ENCODE measurements around the gene KLRD1.
"Not testable (repeated sequence)": the region's sequence is repeated elsewhere in the genome, so short reads cannot be mapped to it uniquely, and the experiment has no call there.

KLRD1 gene

GRCh38 chr12:10366875-10367274 lies 59.2 kb downstream of the KLRD1 start:
- H3K27ac ChIP-seq (ENCODE audit: low read depth in 2 of 2, low read length in 2 of 2), result peak overlapping the region in 1 of 2 donors; percentile 98
- peaks cover 32 to 35% of the 10 kb centered on the region in 2 donors for H3K4me1 ChIP-seq (ENCODE audit: control insufficient read depth in 2 of 2, insufficient read depth in 2 of 2, low read length in 2 of 2)

GRCh38 chr12:10367714-10368113 lies 60.0 kb downstream of the KLRD1 start:
- not testable (repeated sequence) for H3K36me3 ChIP-seq (ENCODE audit: control insufficient read depth in 2 of 2, insufficient read depth in 2 of 2, low read length in 2 of 2); H3K4me3 ChIP-seq (ENCODE audit: low read length in 2 of 2); H3K27me3 ChIP-seq (ENCODE audit: control insufficient read depth in 2 of 2, insufficient read depth in 2 of 2, low read length in 2 of 2); H3K9me3 ChIP-seq (ENCODE audit: control insufficient read depth in 2 of 2, low read length in 2 of 2); H3K9ac ChIP-seq (ENCODE audit: low read depth in 1 of 2, low read length in 2 of 2); H3K27ac ChIP-seq (ENCODE audit: low read depth in 2 of 2, low read length in 2 of 2)
- peaks cover 36% of the 10 kb centered on the region in 2 donors for H3K4me1 ChIP-seq (ENCODE audit: control insufficient read depth in 2 of 2, insufficient read depth in 2 of 2, low read length in 2 of 2)

More at GRCh38 chr12:10366875-10367274, 59.2 kb downstream of the KLRD1 start:
- H3K4me3 ChIP-seq (ENCODE audit: low read length in 2 of 2), result no peak overlapping the region
- no peaks in the 10 kb centered on the region for H3K27me3 ChIP-seq (ENCODE audit: control insufficient read depth in 2 of 2, insufficient read depth in 2 of 2, low read length in 2 of 2)
- no peaks in the 10 kb centered on the region for H3K9me3 ChIP-seq (ENCODE audit: control insufficient read depth in 2 of 2, low read length in 2 of 2)
- peak overlapping the region in 1 of 2 donors; percentile 16 for H3K9ac ChIP-seq (ENCODE audit: low read depth in 1 of 2, low read length in 2 of 2)
- H3K36me3 ChIP-seq (ENCODE audit: control insufficient read depth in 2 of 2, insufficient read depth in 2 of 2, low read length in 2 of 2), result no peaks in the 10 kb centered on the region

GRCh38 chr12:10368206-10369171 lies 60.8 kb downstream of the KLRD1 start:
- peaks cover 32 to 35% of the 10 kb centered on the region in 2 donors for H3K4me1 ChIP-seq (ENCODE audit: control insufficient read depth in 2 of 2, insufficient read depth in 2 of 2, low read length in 2 of 2)
- H3K4me3 ChIP-seq (ENCODE audit: low read length in 2 of 2), result no peak overlapping the region
- H3K9me3 ChIP-seq (ENCODE audit: control insufficient read depth in 2 of 2, low read length in 2 of 2), result no peaks in the 10 kb centered on the region
- no peaks in the 10 kb centered on the region for H3K36me3 ChIP-seq (ENCODE audit: control insufficient read depth in 2 of 2, insufficient read depth in 2 of 2, low read length in 2 of 2)
- H3K9ac ChIP-seq (ENCODE audit: low read depth in 1 of 2, low read length in 2 of 2), result no peak overlapping the region
- no peaks in the 10 kb centered on the region for H3K27me3 ChIP-seq (ENCODE audit: control insufficient read depth in 2 of 2, insufficient read depth in 2 of 2, low read length in 2 of 2)
- H3K27ac ChIP-seq (ENCODE audit: low read depth in 2 of 2, low read length in 2 of 2), result no peak overlapping the region

GRCh38 chr12:10369557-10370415 lies 62.1 kb downstream of the KLRD1 start:
- Histone ChIP-seq H3K4me3 (ENCODE audit: low read length in 2 of 2) (no peak overlapping the region), H3K27me3 (ENCODE audit: control insufficient read depth in 2 of 2, insufficient read depth in 2 of 2, low read length in 2 of 2) (no peaks in the 10 kb centered on the region), H3K4me1 (ENCODE audit: control insufficient read depth in 2 of 2, insufficient read depth in 2 of 2, low read length in 2 of 2) (peaks cover 23 to 26% of the 10 kb centered on the region in 2 donors), H3K9ac (ENCODE audit: low read depth in 1 of 2, low read length in 2 of 2) (no peak overlapping the region), H3K9me3 (ENCODE audit: control insufficient read depth in 2 of 2, low read length in 2 of 2) (no peaks in the 10 kb centered on the region), H3K36me3 (ENCODE audit: control insufficient read depth in 2 of 2, insufficient read depth in 2 of 2, low read length in 2 of 2) (no peaks in the 10 kb centered on the region), H3K27ac (ENCODE audit: low read depth in 2 of 2, low read length in 2 of 2) (no peak overlapping the region)

GRCh38 chr12:10371893-10372535 lies 64.3 kb downstream of the KLRD1 start:
- peak overlapping the region; percentile 0 to 48 for H3K4me3 ChIP-seq (ENCODE audit: low read length in 2 of 2)
- H3K9me3 ChIP-seq (ENCODE audit: control insufficient read depth in 2 of 2, low read length in 2 of 2); H3K27me3 ChIP-seq (ENCODE audit: control insufficient read depth in 2 of 2, insufficient read depth in 2 of 2, low read length in 2 of 2); H3K9ac ChIP-seq (ENCODE audit: low read depth in 1 of 2, low read length in 2 of 2); H3K4me1 ChIP-seq (ENCODE audit: control insufficient read depth in 2 of 2, insufficient read depth in 2 of 2, low read length in 2 of 2); H3K36me3 ChIP-seq (ENCODE audit: control insufficient read depth in 2 of 2, insufficient read depth in 2 of 2, low read length in 2 of 2): not testable (repeated sequence)
- H3K27ac ChIP-seq (ENCODE audit: low read depth in 2 of 2, low read length in 2 of 2), result peak overlapping the region; percentile 82 to 83

GRCh38 chr12:10372559-10372958 lies 64.9 kb downstream of the KLRD1 start:
- Histone ChIP-seq H3K27me3 (ENCODE audit: control insufficient read depth in 2 of 2, insufficient read depth in 2 of 2, low read length in 2 of 2) (no peaks in the 10 kb centered on the region), H3K9me3 (ENCODE audit: control insufficient read depth in 2 of 2, low read length in 2 of 2) (no peaks in the 10 kb centered on the region), H3K27ac (ENCODE audit: low read depth in 2 of 2, low read length in 2 of 2) (peak overlapping the region; percentile 82 to 83), H3K4me1 (ENCODE audit: control insufficient read depth in 2 of 2, insufficient read depth in 2 of 2, low read length in 2 of 2) (peaks cover 7 to 9% of the 10 kb centered on the region in 2 donors), H3K4me3 (ENCODE audit: low read length in 2 of 2) (peak overlapping the region; percentile 0 to 48), H3K9ac (ENCODE audit: low read depth in 1 of 2, low read length in 2 of 2) (peak overlapping the region in 1 of 2 donors; percentile 5), H3K36me3 (ENCODE audit: control insufficient read depth in 2 of 2, insufficient read depth in 2 of 2, low read length in 2 of 2) (no peaks in the 10 kb centered on the region)

GRCh38 chr12:10374624-10375018 lies 67.0 kb downstream of the KLRD1 start:
- no peak overlapping the region for H3K27ac ChIP-seq (ENCODE audit: low read depth in 2 of 2, low read length in 2 of 2)
- no peaks in the 10 kb centered on the region for H3K9me3 ChIP-seq (ENCODE audit: control insufficient read depth in 2 of 2, low read length in 2 of 2)
- no peaks in the 10 kb centered on the region for H3K36me3 ChIP-seq (ENCODE audit: control insufficient read depth in 2 of 2, insufficient read depth in 2 of 2, low read length in 2 of 2)
- no peak overlapping the region for H3K4me3 ChIP-seq (ENCODE audit: low read length in 2 of 2)
- no peaks in the 10 kb centered on the region for H3K27me3 ChIP-seq (ENCODE audit: control insufficient read depth in 2 of 2, insufficient read depth in 2 of 2, low read length in 2 of 2)
- H3K9ac ChIP-seq (ENCODE audit: low read depth in 1 of 2, low read length in 2 of 2), result no peak overlapping the region
- peaks cover 7 to 9% of the 10 kb centered on the region in 2 donors for H3K4me1 ChIP-seq (ENCODE audit: control insufficient read depth in 2 of 2, insufficient read depth in 2 of 2, low read length in 2 of 2)

- H3K36me3 ChIP-seq (ENCODE audit: control insufficient read depth in 2 of 2, insufficient read depth in 2 of 2, low read length in 2 of 2); H3K27ac ChIP-seq (ENCODE audit: low read depth in 2 of 2, low read length in 2 of 2); H3K4me1 ChIP-seq (ENCODE audit: control insufficient read depth in 2 of 2, insufficient read depth in 2 of 2, low read length in 2 of 2); H3K4me3 ChIP-seq (ENCODE audit: low read length in 2 of 2); H3K9ac ChIP-seq (ENCODE audit: low read depth in 1 of 2, low read length in 2 of 2); H3K27me3 ChIP-seq (ENCODE audit: control insufficient read depth in 2 of 2, insufficient read depth in 2 of 2, low read length in 2 of 2); H3K9me3 ChIP-seq (ENCODE audit: control insufficient read depth in 2 of 2, low read length in 2 of 2): not testable (repeated sequence)
Observed at GRCh38 chr12:10378737-10379136, 71.1 kb downstream of the KLRD1 start.

Data from mucosa of rectum (tissue), 2 donors.